Measurements from ENCODE around the gene GMEB1.
"Not testable (repeated sequence)": the region's sequence is repeated elsewhere in the genome, so short reads cannot be mapped to it uniquely, and the experiment has no call there.

Gene GMEB1

GRCh38 chr1:28672971-28673370 lies 4.4 kb downstream of the GMEB1 start:
- not testable (repeated sequence) for DNase-seq (ENCODE audit: low read depth)

- DNase-seq (ENCODE audit: low read depth) = no peak
Observed at GRCh38 chr1:28675924-28676257, 7.3 kb downstream of the GMEB1 start.

- no peak for DNase-seq (ENCODE audit: low read depth)
Observed at GRCh38 chr1:28680151-28680550, 11.6 kb downstream of the GMEB1 start.

DNA sequence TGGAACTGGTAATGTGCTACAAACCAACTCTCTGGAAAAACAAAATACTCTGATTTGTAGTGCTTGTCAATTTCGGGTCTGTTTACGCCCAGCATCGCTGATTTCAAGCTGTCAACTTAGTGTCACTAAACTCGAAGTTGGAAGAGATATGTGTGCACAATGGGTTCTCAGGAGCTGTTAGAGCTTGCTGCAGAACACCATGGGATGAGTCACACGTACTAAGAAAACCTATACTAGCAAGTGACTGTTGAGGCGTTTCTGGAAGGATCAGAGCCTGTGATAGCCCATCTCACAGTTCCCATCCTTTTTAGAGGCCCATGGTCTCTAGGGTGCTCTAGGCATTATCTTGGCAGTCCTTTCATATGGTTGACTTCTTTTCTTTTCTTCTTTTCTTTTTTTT lies 14.3 kb downstream of the GMEB1 start:
- DNase-seq (ENCODE audit: low read depth) = no peak

DNA sequence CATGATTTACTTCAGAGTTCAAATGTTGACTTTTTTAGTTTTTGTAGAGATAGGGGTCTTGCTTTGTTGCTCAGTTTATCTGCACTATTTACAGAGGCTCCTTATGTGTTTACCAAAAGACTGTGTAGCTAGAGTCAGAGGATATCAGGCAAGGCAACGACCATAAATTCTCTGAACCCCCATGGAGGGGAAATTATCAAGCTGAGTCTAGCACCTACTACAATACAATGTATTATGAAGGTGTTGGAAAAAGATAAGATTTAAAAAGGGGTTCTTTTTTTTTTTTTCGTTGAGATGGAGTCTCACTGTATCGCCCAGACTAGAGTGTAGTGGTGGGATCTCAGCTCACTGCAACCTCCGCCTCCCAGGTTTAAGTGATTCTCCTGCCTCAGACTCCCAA lies 16.4 kb downstream of the GMEB1 start:
- DNase-seq (ENCODE audit: low read depth) = no peak

GRCh38 chr1:28691627-28692026 lies 23.0 kb downstream of the GMEB1 start:
- not testable (repeated sequence) for DNase-seq (ENCODE audit: low read depth)

DNA sequence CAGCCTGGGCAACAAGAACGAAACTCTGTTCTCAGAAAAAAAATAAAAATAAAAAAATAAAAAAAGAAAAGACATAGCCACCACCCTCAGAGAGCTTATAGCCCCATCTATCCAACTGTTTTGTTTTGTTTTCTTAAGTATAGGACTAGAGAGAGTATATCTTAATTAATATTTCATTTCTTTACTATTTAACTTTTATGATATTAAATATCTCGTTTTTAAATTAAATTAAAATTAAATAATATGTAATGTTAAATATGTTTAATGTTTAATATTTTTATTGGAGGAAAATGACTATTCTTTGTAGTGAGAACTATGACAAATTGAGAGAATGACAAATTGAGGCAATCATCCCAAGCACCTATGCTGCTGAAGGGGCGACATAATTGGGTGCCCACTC lies 35.0 kb downstream of the GMEB1 start:
- no peak for DNase-seq (ENCODE audit: low read depth)

GRCh38 chr1:28716336-28716735 lies 47.8 kb downstream of the GMEB1 start:
- no peak for DNase-seq (ENCODE audit: low read depth)

- DNase-seq (ENCODE audit: low read depth) = no peak
Observed at GRCh38 chr1:28718166-28718565, 49.6 kb downstream of the GMEB1 start.

- DNase-seq (ENCODE audit: low read depth) = no peak
Observed at GRCh38 chr1:28718586-28719331, 50.2 kb downstream of the GMEB1 start.

DNA sequence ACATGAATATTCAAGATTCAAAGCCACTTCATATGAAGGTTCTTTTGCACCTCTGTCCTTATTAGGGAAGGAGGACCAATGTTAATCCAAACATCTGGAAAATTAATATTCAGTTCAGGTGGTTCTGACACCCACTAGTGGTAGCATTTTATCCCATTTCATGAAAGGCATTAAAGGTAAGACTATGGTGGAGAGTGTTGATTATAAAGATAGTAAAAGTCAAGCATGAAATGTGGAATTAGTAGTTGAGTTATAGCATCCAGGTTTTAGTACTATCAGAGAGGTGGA lies 50.7 kb downstream of the GMEB1 start:
- DNase-seq (ENCODE audit: low read depth) = no peak

DNA sequence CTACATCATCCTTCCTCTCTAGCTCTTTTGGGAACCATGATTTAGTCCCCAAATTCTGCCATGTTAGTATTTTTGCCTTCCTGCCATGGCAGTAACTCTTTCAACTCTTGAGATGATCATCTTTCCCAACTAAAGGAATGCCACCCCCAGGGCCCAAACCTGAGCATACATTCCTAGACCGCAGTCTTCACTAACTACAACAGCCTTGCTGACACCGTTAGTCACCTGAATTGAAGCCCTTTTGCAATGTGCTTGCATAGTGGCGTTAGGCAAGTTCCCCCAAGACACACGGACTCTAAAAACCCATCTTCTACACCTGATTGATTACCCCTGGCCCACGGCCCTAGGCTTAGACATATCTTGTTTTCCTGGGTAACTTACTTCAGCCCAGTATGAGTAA lies 51.8 kb downstream of the GMEB1 start:
- no peak for DNase-seq (ENCODE audit: low read depth)

DNA sequence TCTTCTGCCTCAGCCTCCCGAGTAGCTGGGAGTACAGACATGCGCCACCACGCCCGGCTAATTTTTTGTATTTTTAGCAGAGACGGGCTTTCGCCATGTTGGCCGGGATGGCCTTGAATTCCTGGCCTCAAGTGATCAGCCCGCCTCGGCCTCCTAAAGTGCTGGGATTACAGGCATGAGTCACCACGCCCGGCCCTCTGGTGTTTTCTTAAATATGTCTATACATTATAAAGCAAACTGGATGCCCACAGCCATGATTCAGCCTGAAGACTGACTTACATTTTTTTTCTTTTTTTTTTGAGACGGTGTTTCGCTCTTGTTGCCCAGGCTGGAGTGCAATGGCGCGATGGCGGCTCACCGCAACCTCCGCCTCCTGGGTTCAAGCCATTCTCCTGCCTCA lies 53.3 kb downstream of the GMEB1 start:
- not testable (repeated sequence) for DNase-seq (ENCODE audit: low read depth)

DNA sequence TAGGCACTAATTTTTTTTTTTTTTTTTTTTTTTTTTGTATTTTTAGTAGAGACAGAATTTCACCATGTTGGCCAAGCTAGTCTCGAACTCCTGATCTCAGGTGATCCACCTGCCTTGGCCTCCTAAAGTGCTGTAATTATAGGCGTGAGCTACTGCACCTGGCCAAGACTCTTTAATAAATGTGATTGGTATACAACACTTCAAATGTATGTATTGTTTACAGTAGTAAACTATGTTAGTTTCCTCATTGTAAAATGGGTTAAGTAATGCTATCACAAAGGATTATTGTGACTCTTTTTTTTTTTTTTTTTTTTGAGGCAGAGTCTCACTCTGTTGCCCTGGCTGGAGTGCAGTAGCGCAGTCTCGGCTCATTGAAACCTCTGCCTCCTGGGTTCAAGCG lies 56.8 kb downstream of the GMEB1 start:
- not testable (repeated sequence) for DNase-seq (ENCODE audit: low read depth)

DNA sequence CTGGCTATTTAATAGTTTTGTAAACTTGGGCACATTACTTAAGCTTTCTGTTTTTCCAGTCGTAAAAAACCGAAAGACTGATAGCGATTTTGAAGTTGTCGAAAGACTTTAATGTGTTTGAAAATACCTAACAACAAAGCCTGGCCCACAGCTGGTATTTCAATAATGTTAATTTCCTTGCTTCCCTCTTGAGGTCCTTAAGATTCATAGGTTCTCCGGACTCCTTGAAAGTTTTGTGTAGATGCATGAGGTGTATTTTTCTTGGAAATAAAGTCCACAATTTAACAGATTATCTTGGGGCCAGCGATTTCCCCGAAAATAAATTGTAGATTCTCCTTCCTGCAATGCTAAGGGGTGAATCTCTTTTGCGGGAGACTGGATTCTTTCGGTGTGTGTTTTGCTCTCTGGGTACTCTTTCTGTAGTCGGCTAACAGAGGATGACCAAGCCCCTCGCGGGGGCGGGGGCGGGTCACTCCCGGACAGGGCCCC lies 67.4 kb downstream of the GMEB1 start:
- no peak for DNase-seq (ENCODE audit: low read depth)

DNA sequence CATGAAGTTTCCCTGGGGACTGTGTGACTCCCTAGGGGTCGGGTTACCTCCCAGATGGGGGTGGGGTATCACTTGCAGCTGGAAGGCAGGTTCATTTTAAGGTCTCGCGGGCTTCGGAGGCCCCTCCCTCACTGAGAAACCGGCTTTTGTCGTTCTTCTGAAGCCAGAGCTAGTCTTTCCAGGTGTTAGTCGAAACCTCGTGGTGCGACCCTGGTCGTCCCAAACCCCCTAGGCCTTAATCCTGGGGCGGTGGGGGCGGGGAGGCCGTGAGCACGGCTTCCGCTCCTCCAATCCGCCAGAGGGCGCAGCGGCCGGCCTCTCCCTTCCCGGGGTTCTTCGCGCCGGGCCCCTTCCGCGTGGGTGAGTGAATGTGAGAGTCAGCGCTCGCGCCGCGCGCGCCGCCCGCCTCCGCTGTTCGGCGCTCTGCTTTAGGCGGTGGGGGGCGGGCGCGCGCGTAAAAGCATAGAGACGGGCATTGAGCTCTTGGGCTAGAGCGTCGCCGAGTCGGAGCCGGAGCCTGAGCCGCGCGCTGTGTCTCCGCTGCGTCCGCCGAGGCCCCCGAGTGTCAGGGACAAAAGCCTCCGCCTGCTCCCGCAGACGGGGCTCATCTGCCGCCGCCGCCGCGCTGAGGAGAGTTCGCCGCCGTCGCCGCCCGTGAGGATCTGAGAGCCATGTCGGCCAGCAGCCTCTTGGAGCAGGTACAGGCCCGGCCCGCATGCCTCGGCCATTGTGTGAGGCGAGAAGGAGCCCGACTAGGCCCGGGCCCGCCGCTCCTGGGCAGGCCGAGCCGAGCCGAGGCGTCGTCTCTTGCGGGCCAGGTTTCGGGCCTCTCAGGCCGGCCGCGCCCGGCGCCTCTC lies 68.1 kb downstream of the GMEB1 start, which contains the start of gene YTHDF2:
TSS of gene YTHDF2 (plus strand) at position 491 of the 857 bp plus-strand sequence. CDS start at position 672, 181 bp downstream.
- DNase-seq (ENCODE audit: low read depth) = peak; percentile 98

GRCh38 chr1:28737307-28738132 lies 68.9 kb downstream of the GMEB1 start:
- peak; percentile 20 for DNase-seq (ENCODE audit: low read depth)

GRCh38 chr1:28740118-28740517 lies 71.5 kb downstream of the GMEB1 start:
- no peak for DNase-seq (ENCODE audit: low read depth)

GRCh38 chr1:28744184-28744583 lies 75.6 kb downstream of the GMEB1 start:
- DNase-seq (ENCODE audit: low read depth) = no peak

- no peak for DNase-seq (ENCODE audit: low read depth)
Observed at GRCh38 chr1:28745653-28746173, 77.1 kb downstream of the GMEB1 start.

DNA sequence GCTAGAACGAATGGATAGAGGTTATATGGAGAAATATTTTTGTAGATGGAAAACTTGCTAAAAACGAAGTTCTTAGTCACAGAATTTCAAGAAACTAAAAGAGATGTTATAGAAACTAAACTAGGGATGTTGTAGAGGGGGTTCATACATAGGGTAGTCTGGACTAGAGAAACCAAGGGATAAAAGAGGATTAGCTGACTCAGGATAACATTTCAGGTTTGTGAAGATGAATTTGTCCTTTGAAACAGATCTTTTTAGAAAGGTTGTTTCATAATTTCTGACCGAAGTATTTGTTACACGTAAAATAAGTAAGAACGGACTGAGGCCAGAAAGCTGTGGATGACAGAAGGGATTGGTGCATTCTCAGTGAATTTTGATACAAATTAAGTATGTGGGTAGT lies 81.7 kb downstream of the GMEB1 start:
- no peak for DNase-seq (ENCODE audit: low read depth)

- not testable (repeated sequence) for DNase-seq (ENCODE audit: low read depth)
Observed at GRCh38 chr1:28750771-28751294, 82.2 kb downstream of the GMEB1 start.

All from activated gamma-delta T cell treated with anti-CD3 and anti-CD28 coated beads, Interleukin-2, amount 50 U/mL, for 16 hours (primary cell).